Endothelial cell of umbilical vein (primary cell): ENCODE measurements around the gene NRROS. TPM values are rescaled to one million over a fixed set of nuclear protein-coding genes. Genes with fewer than 3 reads are reported as not detected.

ENCODE experiments used
- BruUV-seq: library from RNA; stranded (reverse); fragments of 400-500 nt; replicated peaks from 2 replicates; lab custom pipeline; 2021; lab: Mats Ljungman, UMichigan
- CTCF ChIA-PET: fragments of 300-600, 350-600 bp; sonication (Branson Sonifier 250); formaldehyde crosslinking; loops from one replicate; lab custom pipeline; 2021; ENCODE audit warnings: antibody characterized with exemption, inconsistent platforms; lab: Charles Lee
- POLR2A ChIA-PET: fragments of 300-600, 350-600 bp; sonication (Branson Sonifier 250); formaldehyde crosslinking; loops from one replicate; lab custom pipeline; 2021; ENCODE audit warnings: antibody characterized with exemption, inconsistent platforms; lab: Charles Lee
- DNase-seq: peaks from one replicate; pipeline ENCODE4 v3.0.0-alpha.2; 2011; ENCODE audit warnings: low read depth, low spot score
- FAIRE-seq: peaks from 2 replicates; lab custom pipeline; 2011; peaks lifted over from hg19 to GRCh38; lab: Jason Lieb, UNC
- H2AFZ ChIP-seq: 2 replicates; pipeline ENCODE4 v1.6.0; 2012; ENCODE audit warnings: low read depth, low read length, control low read depth, inconsistent platforms
- H3K27ac ChIP-seq: 2 replicates; pipeline ENCODE4 v1.5.1; 2011; ENCODE audit warnings: low read depth, mild to moderate bottlenecking, control low read depth, low read length, moderate library complexity; ENCODE audit not compliant: insufficient read depth
- H3K27me3 ChIP-seq, 2 experiments: 2 replicates each; pipeline versions ENCODE4 v1.6.0 to v1.6.1; 2011; ENCODE audit warnings: low read length in 2 of 2, mixed read lengths in 1 of 2; ENCODE audit not compliant: control insufficient read depth in 2 of 2, insufficient read depth in 2 of 2
- H3K36me3 ChIP-seq, 2 experiments: 2 replicates in 1 of 2; 3 replicates in 1 of 2; pipeline ENCODE4 v1.5.1; 2011; ENCODE audit warnings: low read length in 2 of 2, mild to moderate bottlenecking in 1 of 2, moderate library complexity in 1 of 2; ENCODE audit not compliant: control insufficient read depth in 2 of 2, insufficient read depth in 2 of 2; ENCODE audit errors: extremely low read depth in 1 of 2
- H3K4me1 ChIP-seq: 3 replicates; pipeline ENCODE4 v1.5.1; 2011; ENCODE audit warnings: mild to moderate bottlenecking, low read length; ENCODE audit not compliant: control insufficient read depth, insufficient read depth; ENCODE audit errors: extremely low read depth
- H3K4me2 ChIP-seq: 2 replicates; pipeline ENCODE4 v1.6.1; 2011; ENCODE audit warnings: low read length, control low read depth, mixed read lengths; ENCODE audit not compliant: insufficient read depth
- H3K4me3 ChIP-seq, 3 experiments: fragments of 200-600 bp in 1 of 3; sonication (generic), shearing (Covaris generic) in 1 of 3; replicated peaks in 1 of 3; 2 replicates each; pipeline ENCODE4 v1.5.1; 2011 to 2016; ENCODE audit warnings: control low read depth in 3 of 3, low read length in 3 of 3, mild to moderate bottlenecking in 2 of 3, inconsistent platforms in 1 of 3, low read depth in 1 of 3, moderate library complexity in 1 of 3; ENCODE audit not compliant: insufficient read depth in 1 of 3
- H3K79me2 ChIP-seq: 2 replicates; pipeline ENCODE4 v1.6.0; 2012; ENCODE audit warnings: low read length, inconsistent platforms; ENCODE audit not compliant: control insufficient read depth, insufficient read depth
- H3K9ac ChIP-seq: replicated peaks from 2 replicates; pipeline ENCODE3; 2011; ENCODE audit warnings: low read length, control low read depth; ENCODE audit not compliant: insufficient read depth; ENCODE audit errors: extremely low read depth
- H3K9me1 ChIP-seq: replicated peaks from 3 replicates; pipeline ENCODE4 v1.6.0; 2011; ENCODE audit warnings: mild to moderate bottlenecking, low read length; ENCODE audit not compliant: control insufficient read depth, insufficient read depth; ENCODE audit errors: extremely low read depth
- H3K9me3 ChIP-seq: replicated peaks from 2 replicates; pipeline ENCODE4 v1.5.1; 2012; ENCODE audit warnings: low read length, inconsistent platforms; ENCODE audit not compliant: control insufficient read depth, insufficient read depth
- H4K20me1 ChIP-seq: replicated peaks from 2 replicates; pipeline ENCODE3; 2011; ENCODE audit warnings: mild to moderate bottlenecking, low read length; ENCODE audit not compliant: control insufficient read depth, insufficient read depth; ENCODE audit errors: extremely low read depth
- EZH2 ChIP-seq: IDR thresholded peaks from 2 replicates; pipeline ENCODE4 v1.6.1; 2012; ENCODE audit warnings: borderline replicate concordance, low read depth, mild to moderate bottlenecking, moderate library complexity, low read length, inconsistent platforms; ENCODE audit not compliant: severe bottlenecking
- FOS ChIP-seq: IDR thresholded peaks from 2 replicates; pipeline ENCODE4 v1.6.1; 2011; ENCODE audit warnings: mild to moderate bottlenecking, low read length, moderate library complexity, borderline replicate concordance; ENCODE audit not compliant: insufficient read depth
- GATA2 ChIP-seq: IDR thresholded peaks from 2 replicates; pipeline ENCODE4 v1.7.0; 2011; ENCODE audit warnings: low read depth, mild to moderate bottlenecking, moderate library complexity, mixed read lengths, low read length; ENCODE audit not compliant: insufficient read length, insufficient read depth
- JUN ChIP-seq: IDR thresholded peaks from 2 replicates; pipeline ENCODE4 v1.6.1; 2011; ENCODE audit warnings: borderline replicate concordance, low read depth; ENCODE audit not compliant: insufficient read length, insufficient read depth
- MYC ChIP-seq: IDR thresholded peaks from one replicate; pipeline ENCODE4 v1.6.1; 2011; ENCODE audit warnings: mild to moderate bottlenecking, low read depth, low read length
- POLR2A ChIP-seq: IDR thresholded peaks from 2 replicates; pipeline ENCODE4 v1.6.1; 2012; ENCODE audit warnings: low read depth, mild to moderate bottlenecking, control low read depth, low read length
- POLR2AphosphoS5 ChIP-seq: IDR thresholded peaks from 2 replicates; pipeline ENCODE4 v1.6.1; 2012; ENCODE audit warnings: low read depth, mild to moderate bottlenecking, control low read depth, low read length, moderate library complexity; ENCODE audit not compliant: insufficient read depth
- dilution Hi-C: fragments of 300-500 bp; cut with MboI; formaldehyde crosslinking; loops from one replicate; pipeline ENCODE4 v1.15.0; 2019; ENCODE audit warnings: low sequenced_read_pairs; ENCODE audit not compliant: extremely low pct_ligation_motif_present
- intact Hi-C: fragments of 100-400 bp; cut with micrococcal nuclease; formaldehyde crosslinking; loops from one replicate; pipeline ENCODE4 v1.10.0; 2022
- polyA plus RNA-seq, 4 experiments: library from polyadenylated mRNA; depleted of rRNA in 3 of 4; stranded (reverse) in 3 of 4; unstranded in 1 of 4; fragments of >200 nt; gene quantifications; 2 replicates each; pipeline versions ENCODE4 v1.2.1 to v1.2.3, GENCODE V29; 2011 to 2012; ENCODE audit warnings: missing spikeins in 1 of 4
- total RNA-seq: library from RNA; stranded (reverse); gene quantifications from 2 replicates; pipeline ENCODE4 v1.2.3, GENCODE V29; 2021
- TF ChIP-seq, protein P1 (sequence below), 2 donors: IDR thresholded peaks; 1 replicate in 1 of 2; 2 replicates in 1 of 2; pipeline ENCODE4 v1.5.1; 2011; ENCODE audit warnings: low read length in 2 of 2, mild to moderate bottlenecking in 2 of 2, moderate library complexity in 2 of 2, control low read depth in 1 of 2, inconsistent platforms in 1 of 2, low read depth in 1 of 2; ENCODE audit not compliant: insufficient read depth in 1 of 2; ENCODE audit errors: extremely low read depth in 1 of 2
- TF ChIP-seq, protein P2 (sequence below): IDR thresholded peaks from 2 replicates; pipeline ENCODE4 v1.6.1; 2011; ENCODE audit not compliant: insufficient read depth, insufficient read length

NRROS gene
- total and polyA plus RNA-seq, 2 donors (not counting 3 experiments of a cell fraction or from before 2014, with no cell fraction given): 8.1 to 15.6 TPM

DNA sequence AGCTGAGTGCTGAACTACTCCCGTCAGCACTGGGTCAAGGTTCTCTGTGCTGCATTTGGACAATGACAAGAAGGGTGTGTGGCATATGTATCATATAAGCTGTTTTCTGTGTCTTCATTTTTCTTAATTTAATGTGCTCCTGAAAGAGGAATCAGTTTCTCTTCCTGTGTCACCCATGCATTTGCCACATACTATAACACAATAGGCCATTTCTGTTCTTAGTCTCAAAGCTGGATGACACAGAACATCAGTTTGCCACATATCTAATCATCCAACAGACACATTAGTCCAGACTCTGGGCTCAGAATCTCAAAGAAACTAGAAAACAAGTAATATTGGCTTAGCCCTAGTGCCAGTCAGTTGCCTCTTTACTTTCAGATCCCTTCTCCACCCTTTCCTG lies 38.4 kb downstream of the NRROS start:
- dilution Hi-C loops (no loop called here), intact Hi-C loops (no loop called here)
- no peaks in the 10 kb centered on the region for H3K4me1 ChIP-seq
- ChIA-PET CTCF (interaction anchor here (0.8 to 2.3 kb wide), 3 partner anchors 66 to 149 kb away, joined by 3 to 19 read pairs (median 4); no protein-coding TSS in a partner anchor), POLR2A (no interaction called here)
- BruUV-seq: no TSS peak
- DNase-seq (no peak), FAIRE-seq (no peak)
- no peaks in the 10 kb centered on the region for H3K9me1 ChIP-seq
- peaks cover 11 to 14% of the 10 kb centered on the region in 2 experiments for H3K27me3 ChIP-seq
- no peaks in the 10 kb centered on the region for H3K36me3 ChIP-seq
- no peak overlapping the region for H3K9ac ChIP-seq
- H3K4me2 ChIP-seq: no peak overlapping the region
- TF ChIP-seq FOS (no peak), EZH2 (no peak), JUN (no peak), MYC (no peak), POLR2A (no peak), GATA2 (no peak), POLR2AphosphoS5 (no peak)
- TF ChIP-seq, protein P1, sequence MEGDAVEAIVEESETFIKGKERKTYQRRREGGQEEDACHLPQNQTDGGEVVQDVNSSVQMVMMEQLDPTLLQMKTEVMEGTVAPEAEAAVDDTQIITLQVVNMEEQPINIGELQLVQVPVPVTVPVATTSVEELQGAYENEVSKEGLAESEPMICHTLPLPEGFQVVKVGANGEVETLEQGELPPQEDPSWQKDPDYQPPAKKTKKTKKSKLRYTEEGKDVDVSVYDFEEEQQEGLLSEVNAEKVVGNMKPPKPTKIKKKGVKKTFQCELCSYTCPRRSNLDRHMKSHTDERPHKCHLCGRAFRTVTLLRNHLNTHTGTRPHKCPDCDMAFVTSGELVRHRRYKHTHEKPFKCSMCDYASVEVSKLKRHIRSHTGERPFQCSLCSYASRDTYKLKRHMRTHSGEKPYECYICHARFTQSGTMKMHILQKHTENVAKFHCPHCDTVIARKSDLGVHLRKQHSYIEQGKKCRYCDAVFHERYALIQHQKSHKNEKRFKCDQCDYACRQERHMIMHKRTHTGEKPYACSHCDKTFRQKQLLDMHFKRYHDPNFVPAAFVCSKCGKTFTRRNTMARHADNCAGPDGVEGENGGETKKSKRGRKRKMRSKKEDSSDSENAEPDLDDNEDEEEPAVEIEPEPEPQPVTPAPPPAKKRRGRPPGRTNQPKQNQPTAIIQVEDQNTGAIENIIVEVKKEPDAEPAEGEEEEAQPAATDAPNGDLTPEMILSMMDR (IDR thresholded peaks at IDR 0.05; ENCODE audit: extremely low read depth in 1 of 2, insufficient read depth in 1 of 2, low read depth in 1 of 2, low read length in 2 of 2): no peak
- TF ChIP-seq, protein P2, sequence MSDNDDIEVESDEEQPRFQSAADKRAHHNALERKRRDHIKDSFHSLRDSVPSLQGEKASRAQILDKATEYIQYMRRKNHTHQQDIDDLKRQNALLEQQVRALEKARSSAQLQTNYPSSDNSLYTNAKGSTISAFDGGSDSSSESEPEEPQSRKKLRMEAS: no peak
- H3K4me3 ChIP-seq: no peak overlapping the region
- H2AFZ ChIP-seq: no peak overlapping the region
- no peak overlapping the region for H3K27ac ChIP-seq
- no peaks in the 10 kb centered on the region for H3K9me3 ChIP-seq
- H3K79me2 ChIP-seq: no peaks in the 10 kb centered on the region
- H4K20me1 ChIP-seq: no peaks in the 10 kb centered on the region
